Daoy (cell line): ENCODE results near the gene CENPT. TPM values are rescaled to one million over a fixed set of nuclear protein-coding genes. Genes with fewer than 3 reads are reported as not detected.

Experiments
- DNase-seq: peaks from one replicate; pipeline ENCODE4 v3.0.0-alpha.2; 2015; ENCODE audit warnings: low read depth
- total RNA-seq: library from RNA; depleted of rRNA; stranded (reverse); fragments of >200 nt; shearing (Covaris generic); gene quantifications from 2 replicates; pipeline ENCODE4 v1.2.3, GENCODE V29; 2014; rRNA removed

Gene CENPT, protein sequence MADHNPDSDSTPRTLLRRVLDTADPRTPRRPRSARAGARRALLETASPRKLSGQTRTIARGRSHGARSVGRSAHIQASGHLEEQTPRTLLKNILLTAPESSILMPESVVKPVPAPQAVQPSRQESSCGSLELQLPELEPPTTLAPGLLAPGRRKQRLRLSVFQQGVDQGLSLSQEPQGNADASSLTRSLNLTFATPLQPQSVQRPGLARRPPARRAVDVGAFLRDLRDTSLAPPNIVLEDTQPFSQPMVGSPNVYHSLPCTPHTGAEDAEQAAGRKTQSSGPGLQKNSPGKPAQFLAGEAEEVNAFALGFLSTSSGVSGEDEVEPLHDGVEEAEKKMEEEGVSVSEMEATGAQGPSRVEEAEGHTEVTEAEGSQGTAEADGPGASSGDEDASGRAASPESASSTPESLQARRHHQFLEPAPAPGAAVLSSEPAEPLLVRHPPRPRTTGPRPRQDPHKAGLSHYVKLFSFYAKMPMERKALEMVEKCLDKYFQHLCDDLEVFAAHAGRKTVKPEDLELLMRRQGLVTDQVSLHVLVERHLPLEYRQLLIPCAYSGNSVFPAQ
- 26.8 and 33.8 TPM in 2 replicates for total RNA-seq

DNA sequence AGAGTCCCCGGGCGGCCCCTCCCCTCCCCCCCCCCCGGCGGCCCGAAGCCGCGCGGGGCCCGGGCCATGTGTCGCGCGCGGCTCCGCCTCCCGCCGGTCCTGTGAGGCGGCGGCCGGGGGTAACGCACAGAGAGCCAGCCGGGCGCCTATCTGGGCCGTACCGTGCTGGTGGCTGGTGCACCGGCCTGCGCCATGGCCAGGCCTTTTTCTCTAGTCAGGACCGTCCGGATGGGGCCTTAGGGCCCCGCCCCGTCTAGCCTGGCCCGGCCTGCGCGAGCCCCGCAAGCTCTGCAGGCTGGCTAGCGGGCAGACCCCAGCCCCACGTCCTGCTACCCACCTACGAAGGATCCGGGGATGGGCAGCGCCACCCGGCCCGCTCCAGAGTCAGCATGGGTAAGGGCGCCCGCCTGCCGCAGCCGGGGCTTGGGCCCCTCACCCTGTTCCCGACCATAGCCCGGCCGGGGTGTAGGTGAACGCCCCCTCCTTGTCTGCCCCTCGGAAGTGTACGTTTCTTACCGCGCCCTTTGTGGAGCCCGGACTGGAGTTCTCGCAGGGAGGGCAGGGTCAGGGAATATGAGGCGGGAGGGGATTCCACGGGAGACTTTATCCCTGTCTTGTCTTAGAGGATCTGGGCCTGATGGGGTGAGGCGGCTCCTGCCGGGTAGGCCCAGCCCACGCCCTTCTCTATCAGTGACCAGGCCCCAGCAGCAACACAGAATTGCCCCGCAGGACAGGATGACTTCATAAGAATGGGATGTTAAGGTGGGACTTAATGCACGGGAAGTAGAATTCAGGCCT, at the start of gene CENPT:
Gene CENPT (minus strand): TSS at position 630 of the 798 bp plus-strand sequence. CDS start 13,834 bp downstream, outside the sequence.
- peak; percentile 69 for DNase-seq

- no peak for DNase-seq
Observed at GRCh38 chr16:67897231-67897630, 49.7 kb upstream of the CENPT start.

DNA sequence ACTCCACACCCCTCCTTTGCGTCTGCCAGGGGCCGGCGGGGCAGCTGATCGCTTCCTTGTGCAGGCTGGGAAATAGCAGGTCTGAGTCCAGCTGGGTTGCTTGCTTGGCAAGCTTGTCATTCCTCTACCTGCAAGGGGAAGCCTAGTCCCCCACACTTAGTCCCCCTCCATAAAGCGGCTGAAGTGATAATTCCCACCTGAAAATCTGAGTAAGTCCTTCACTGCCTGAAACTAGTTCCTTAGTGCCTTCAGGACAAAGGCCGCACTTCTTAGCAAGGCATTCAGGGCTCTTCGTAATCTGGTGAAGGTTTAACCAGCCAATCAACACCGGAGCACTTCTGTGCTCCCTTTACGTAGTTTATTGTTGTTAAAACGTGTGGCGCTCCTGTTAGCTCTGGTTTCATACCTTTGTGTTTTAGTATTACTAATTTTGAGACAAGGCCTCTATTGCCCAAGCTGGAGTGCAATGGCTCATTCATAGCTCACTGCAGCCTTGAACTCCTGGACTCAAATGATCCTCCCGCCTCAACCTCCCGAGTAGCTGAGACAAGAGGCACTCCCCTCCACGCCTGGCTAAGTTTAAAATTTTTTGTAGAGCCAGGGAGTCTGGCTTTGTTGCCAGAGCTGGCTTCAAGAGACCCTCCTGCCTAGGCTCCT, 46.4 kb upstream of the CENPT start:
- no peak for DNase-seq

DNA sequence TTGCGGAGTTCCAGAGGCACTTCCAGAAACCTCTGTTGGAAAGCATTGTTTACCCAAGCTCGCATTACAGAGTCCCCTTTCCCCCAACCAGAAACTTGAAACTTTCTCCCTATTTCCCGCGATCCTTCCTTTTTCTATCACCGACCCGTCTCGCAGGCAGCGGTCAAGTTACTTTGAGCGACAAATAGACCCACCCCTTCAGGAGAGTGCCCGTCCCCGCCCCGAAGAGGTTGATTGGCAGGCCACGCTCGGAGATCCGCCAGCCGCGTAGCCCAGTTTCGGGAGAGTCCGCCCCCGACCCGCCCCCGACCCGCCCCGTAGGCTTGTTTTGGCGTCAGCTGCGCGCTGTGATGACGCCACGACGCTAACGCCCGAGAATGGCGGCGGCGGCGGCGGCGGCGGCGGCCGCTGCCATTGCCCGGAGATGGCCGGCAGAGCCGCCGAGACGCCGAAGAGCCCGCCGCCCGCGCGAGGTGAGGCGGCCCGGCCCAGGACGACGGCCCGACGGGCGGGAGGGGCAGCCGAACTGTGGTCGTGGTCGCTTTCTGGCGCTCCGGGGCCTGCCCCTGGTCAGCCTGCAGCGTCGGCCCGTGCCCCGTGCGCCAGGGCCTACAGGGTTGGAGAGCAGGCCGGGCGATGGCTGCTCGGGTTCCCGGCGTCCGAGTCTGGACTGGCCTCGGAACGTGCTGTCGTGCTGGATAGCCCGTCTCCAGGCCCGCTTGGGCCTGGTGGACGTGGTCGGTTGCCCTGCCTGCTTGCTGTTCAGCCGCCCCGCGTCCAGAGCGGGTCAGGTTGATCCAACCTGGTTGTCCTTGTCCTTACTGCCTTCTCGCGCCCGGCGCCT, 45.6 kb upstream of the CENPT start, which contains the start of gene PSKH1:
Gene PSKH1 (plus strand): TSS at position 356 of the 844 bp plus-strand sequence. CDS start 15,496 bp downstream, outside the sequence.
- DNase-seq = peak; percentile 96

DNA sequence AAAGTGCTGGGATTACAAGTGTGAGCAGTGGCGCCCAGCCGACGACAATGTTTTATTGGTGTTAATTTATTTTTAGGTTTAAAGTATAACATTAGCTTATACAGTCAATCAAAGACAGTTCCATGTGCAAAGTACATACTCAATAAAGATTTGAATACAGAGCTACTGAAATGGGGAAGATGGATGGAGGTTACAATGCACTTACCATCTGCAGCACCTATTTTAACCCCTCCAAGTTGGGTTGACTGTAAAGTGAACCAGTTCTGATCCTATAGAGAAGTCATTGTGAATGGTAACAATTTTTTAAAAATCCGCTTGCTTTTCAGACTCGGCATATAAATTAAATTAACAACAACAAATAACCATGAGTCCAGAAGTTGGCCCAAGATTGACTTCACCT, 44.9 kb upstream of the CENPT start:
- no peak for DNase-seq

GRCh38 chr16:67888331-67888730, 40.8 kb upstream of the CENPT start:
- DNase-seq = no peak

- DNase-seq = no peak
Observed at GRCh38 chr16:67886387-67886786, 38.9 kb upstream of the CENPT start.

DNA sequence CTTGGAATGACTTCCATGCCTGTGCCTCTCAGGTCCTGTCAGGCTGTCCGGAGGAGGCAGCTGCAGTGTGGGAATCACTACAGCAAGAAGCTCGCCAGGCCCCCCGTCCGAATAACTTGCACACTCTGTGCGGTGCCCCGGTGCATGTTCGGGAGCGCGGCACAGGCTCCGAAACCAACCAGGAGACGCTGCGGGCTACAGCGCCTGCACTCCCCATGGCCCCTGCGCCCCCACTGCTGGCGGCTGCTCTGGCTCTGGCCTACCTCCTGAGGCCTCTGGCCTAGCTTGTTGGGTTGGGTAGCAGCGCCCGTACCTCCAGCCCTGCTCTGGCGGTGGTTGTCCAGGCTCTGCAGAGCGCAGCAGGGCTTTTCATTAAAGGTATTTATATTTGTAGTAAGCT, 38.5 kb upstream of the CENPT start:
- no peak for DNase-seq

DNA sequence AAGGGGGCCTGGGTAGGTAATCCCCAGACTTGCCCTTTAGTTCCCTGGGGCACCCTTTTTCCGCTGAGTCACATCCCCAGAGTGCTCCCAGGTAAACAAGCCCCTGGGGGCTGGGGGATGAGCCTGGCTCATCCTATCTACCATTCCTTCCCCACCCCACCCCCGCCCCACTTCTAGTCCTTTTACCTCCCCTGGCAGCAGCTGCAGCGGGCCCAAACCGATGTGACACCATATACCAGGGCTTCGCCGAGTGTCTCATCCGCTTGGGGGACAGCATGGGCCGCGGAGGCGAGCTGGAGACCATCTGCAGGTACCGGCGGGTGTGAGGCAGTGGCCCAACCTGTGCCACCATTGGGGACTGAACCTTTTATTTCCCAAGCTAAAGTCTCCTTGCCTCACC, 38.1 kb upstream of the CENPT start:
- DNase-seq = no peak

DNA sequence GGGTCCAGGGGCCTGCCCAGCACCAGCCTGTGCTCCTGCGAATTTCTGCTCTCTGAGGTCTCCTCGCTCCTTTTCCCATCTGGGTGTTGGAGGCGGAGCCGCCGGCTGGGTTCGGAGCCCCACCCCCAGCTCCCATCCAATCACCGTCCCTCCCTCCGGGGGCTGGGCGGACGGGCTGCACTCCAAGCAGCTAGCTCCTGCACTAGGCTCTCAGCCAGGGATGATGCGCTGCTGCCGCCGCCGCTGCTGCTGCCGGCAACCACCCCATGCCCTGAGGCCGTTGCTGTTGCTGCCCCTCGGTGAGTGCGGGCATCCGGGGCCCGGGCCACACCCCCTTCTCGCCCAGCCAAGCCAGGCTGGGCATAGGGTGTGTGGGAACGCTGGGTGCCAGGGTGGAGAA, 37.2 kb upstream of the CENPT start, which contains the start of gene NRN1L:
Gene NRN1L (plus strand): TSS at position 202 of the 400 bp plus-strand sequence. CDS start 19 bp downstream, at position 221.
- peak; percentile 87 for DNase-seq

DNA sequence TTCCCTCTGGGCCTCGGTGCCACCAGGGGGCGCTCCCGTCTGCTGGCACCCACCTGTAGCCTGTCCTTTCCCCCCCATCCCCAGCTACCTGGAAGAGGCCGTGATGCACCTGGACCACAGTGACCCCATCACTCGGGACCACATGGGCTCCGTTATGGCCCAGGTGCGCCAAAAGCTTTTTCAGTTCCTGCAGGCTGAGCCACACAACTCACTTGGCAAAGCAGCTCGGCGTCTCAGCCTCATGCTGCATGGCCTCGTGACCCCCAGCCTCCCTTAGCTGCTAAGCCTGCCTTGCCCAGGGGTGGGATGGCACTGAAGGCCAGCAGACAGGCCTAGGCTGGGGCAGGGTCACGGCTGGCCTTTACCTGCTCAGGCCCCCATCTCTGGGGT, 36.4 kb upstream of the CENPT start:
- DNase-seq = peak; percentile 50

DNA sequence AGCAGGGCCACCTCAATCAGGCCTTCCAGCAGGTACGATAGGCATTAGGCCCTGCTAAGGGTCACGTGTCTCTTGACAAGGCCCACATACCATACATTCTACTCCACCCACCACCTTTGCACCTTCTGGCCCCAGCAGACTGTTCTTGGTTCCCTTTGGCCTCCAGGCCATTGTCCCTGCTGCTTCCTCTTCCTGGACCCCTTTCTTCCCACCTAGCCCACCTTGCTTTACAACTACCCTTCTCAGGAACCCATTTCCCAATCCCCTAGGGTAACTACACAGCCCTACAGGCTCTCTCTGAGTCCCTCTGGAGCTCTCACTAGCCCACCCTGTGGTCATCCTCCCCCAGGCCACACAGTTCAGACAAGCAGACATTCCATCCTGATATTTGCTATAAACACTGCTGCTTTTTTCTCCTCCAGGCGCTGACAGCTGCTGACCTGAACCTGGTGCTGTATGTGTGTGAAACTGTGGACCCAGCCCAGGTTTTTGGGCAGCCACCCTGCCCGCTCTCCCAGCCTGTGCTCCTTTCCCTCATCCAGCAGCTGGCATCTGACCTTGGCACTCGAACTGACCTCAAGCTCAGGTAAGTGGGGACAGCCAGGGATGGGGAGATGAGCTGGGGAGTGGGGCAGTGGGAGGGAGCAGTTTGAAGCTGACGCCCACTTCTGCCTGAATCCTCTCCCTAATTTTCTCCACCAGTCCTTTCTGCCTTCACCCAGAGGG, 35.8 kb upstream of the CENPT start:
- DNase-seq = no peak

- no peak for DNase-seq
Observed at GRCh38 chr16:67882374-67883145, 35.1 kb upstream of the CENPT start.

- no peak for DNase-seq
Observed at GRCh38 chr16:67881621-67882161, 34.2 kb upstream of the CENPT start.

GRCh38 chr16:67880584-67880983, 33.1 kb upstream of the CENPT start:
- no peak for DNase-seq

GRCh38 chr16:67879936-67880335, 32.4 kb upstream of the CENPT start:
- no peak for DNase-seq

- DNase-seq = no peak
Observed at GRCh38 chr16:67879462-67879861, 32.0 kb upstream of the CENPT start.

- DNase-seq = no peak
Observed at GRCh38 chr16:67878846-67879245, 31.4 kb upstream of the CENPT start.

- no peak for DNase-seq
Observed at GRCh38 chr16:67878232-67878631, 30.7 kb upstream of the CENPT start.
